GM12892 (cell line): ENCODE measurements around the gene IRAG1.

Experiments used
- DNase-seq: peaks from one replicate; pipeline ENCODE4 v3.0.0; 2011; ENCODE audit not compliant: insufficient read length
- FAIRE-seq: peaks from 2 replicates; lab custom pipeline; 2011; peaks lifted over from hg19 to GRCh38; lab: Jason Lieb, UNC
- POLR2A ChIP-seq: IDR thresholded peaks from 2 replicates; pipeline ENCODE4 v1.6.1; 2011; ENCODE audit warnings: low read depth, low read length, control low read depth
- POLR2AphosphoS5 ChIP-seq: IDR thresholded peaks from 2 replicates; pipeline ENCODE4 v1.6.1; 2011; ENCODE audit warnings: low read depth, low read length, control low read depth
- TAF1 ChIP-seq: IDR thresholded peaks from 2 replicates; pipeline ENCODE4 v1.6.1; 2011; ENCODE audit warnings: low read depth, mild to moderate bottlenecking, control low read depth, low read length, borderline replicate concordance

Gene IRAG1

DNA sequence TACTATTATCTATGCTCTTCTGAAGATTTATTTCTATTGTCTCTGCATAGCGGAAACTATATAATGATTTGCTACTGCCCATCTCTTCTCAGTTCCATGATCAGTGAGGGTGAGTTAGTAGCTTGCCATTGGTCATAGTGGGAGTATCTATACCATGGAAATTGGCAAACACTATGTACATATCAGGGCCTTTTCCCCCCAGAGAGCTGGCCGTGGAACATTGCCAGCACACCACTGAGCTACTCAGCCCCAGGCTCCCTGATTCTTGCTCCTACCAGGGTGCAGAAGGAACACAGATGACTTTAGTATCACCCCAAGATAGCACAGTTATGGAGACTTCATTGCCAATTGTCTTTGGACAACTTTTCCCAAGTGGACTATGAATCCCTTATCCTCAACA lies 33.2 kb downstream of the IRAG1 start:
- FAIRE-seq = no peak
- DNase-seq = no peak
- TF ChIP-seq POLR2A (no peak), TAF1 (no peak)

DNA sequence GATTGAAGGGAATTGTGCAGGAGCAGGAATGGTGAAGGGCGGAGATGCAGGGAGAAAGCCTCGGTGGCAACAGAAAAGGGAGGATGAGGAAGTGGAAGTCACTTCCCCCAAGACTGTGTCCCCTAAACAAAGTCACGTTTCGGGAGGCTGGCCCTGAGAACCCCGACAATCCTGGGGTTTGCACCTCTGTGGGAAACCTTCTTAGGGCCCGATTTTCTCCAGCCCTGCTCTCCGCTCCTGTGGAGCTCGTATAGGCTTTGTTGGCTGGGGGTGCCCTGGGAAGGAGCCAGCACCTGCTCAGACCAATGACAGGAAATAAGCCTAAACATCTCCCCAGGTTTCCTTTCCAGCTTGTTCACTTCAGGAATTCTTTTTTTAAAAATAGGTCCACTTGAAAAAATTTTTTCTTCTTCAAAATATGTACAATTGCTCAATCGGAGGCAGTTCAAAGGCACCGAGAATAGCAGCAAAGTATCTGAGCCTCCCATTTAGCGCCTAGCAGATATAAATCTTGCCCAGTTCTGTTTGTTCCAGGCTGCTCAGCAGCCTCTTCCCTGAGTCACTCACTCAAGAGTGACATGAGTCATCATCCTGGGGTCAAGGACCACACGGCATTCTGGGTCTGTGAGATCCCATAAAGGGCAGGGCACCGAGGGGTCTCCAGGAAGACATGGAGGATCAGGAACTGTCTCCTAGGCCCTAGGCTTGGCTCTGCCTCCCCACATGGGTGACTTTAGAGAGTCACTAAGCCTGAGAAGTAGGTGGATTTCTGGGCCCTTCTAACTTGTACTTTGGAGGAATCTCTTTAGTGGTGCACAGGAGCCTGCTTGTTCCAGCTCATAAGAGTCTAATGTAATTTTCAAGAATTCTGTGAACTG lies 34.0 kb downstream of the IRAG1 start:
- TF ChIP-seq POLR2AphosphoS5 (no peak), POLR2A (no peak), TAF1 (no peak)
- no peak for DNase-seq
- FAIRE-seq = no peak

DNA sequence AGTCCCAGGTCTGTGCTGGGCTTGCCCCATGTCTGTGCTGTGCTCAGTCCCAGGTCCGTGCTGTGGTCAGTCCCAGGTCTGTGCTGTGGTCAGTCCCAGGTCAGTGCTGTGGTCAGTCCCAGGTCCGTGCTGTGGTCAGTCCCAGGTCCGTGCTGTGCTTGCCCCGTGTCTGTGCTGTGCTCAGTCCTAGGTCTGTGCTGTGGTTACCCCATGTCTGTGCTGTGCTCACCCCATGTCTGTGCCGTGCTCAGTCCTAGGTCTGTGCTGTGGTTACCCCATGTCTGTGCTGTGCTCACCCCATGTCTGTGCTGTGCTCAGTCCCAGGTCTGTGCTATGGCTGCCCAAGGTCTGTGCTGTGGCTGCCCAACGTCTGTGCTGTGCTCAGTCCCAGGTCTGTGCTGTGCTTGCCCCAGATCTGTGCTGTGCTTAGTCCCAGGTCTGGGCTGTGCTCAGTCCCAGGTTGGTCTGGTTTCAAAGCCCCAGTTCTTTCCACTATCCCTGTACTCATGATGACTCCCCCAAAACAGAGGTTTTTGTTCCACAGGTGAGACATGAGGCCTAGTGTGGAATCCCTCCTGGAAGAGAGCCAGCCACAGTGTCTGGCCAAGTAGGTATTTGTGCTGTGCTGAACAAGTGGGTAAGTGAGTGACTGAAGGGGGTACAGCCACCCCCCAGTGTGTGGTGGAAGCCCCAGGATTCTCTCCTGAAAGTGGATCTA lies 34.8 kb downstream of the IRAG1 start:
- TF ChIP-seq POLR2A = no peak
- DNase-seq (no peak), FAIRE-seq (peak; percentile 86)

DNA sequence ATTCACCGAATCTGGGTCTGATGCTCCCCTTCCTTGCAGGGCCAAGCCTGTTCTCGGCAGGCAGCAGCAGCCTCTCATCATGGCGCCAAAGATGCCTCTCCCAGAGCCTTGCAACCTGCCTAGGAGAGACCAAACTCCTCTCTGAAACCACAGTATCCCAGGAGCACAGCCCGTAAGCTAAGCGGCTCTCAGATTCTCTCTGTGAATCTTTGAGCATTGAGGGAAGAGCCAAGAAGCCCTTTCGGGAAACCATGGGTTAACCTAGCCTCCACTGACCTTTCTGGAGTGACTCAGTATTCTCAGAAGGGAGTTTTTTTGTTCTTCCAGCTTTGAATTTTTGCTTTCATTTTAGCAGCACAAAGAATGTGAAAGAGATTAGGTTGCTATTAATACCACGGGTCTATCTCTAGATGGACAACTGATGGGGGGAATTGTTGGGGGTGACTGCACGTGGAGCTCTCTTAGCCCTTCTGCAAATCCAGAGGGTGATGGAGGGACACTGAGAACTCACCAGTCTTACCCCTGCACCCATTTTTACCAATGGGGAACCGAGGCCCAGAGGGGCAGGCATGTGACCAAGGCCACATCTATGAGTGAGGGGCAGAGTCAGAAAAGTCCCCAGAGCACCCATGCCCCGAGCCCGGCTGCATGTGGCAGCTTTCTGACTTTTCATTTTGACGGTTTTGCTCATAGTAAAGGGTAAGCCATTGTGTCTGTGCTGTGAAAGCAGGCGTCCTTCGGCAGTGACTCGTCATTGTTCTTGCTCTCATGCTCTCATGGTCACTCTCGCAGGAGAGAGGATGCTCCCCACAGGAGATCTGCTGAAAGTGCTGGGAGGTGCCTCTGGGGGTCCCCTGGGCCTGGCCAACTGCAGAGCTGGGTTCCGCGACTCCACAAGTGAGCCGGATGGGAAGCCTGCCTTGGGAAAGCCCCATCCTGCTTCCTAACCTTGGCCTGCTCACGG lies 36.0 kb downstream of the IRAG1 start:
- TF ChIP-seq POLR2AphosphoS5 (no peak), TAF1 (no peak), POLR2A (no peak)
- no peak for DNase-seq
- FAIRE-seq = peak; percentile 68

DNA sequence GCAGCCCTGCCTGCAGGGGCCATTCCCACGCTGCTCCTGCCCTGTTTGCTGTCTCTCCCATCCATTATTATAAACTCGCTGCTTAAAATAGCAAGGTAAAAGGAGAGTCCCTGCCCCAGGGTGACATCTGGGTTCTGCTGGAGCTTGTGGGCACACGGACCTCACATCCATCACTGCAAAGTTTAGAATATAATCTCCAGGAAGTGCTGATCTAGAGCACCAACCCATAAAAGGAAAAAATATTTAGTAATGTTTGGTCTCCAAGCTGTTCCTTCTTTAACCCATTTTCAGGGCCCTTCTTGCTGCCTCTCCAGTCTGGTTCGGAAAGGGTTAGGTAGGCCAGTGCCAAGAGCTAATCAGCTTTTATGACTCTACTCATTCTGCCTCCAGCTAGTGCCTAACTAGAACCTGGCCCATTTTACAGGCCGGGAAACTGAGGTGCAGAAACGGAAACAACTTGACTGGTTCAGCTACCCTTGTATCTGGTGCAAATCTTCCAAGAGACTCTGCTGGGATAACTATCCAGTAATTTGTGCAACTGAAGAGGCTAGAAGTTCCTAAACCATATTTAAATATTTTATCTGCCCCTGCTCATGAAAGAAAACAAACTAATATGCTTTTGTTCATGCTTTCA lies 37.5 kb downstream of the IRAG1 start:
- TF ChIP-seq TAF1 (no peak), POLR2A (no peak), POLR2AphosphoS5 (no peak)
- DNase-seq (no peak), FAIRE-seq (no peak)

DNA sequence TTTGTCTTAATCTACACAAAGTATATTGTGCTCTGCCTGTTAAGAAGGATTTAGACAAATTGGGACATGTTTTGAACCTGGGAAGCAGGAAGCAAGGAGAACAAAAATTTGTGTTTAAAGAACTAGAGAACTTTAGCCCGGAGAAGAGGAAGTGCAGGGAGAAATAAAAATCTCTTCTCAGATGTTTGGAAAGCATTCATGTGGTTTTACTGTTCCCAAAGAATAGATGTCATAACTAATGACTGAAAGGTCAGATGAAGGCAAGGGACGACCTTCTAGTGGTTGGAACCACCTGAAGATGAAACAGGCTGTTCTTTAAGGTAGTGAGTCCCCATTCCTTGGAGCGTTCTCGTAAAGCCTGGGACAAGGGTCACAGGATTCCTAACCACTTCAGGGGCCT lies 38.3 kb downstream of the IRAG1 start:
- TF ChIP-seq TAF1 (no peak), POLR2AphosphoS5 (no peak), POLR2A (no peak)
- no peak for DNase-seq
- FAIRE-seq = no peak

DNA sequence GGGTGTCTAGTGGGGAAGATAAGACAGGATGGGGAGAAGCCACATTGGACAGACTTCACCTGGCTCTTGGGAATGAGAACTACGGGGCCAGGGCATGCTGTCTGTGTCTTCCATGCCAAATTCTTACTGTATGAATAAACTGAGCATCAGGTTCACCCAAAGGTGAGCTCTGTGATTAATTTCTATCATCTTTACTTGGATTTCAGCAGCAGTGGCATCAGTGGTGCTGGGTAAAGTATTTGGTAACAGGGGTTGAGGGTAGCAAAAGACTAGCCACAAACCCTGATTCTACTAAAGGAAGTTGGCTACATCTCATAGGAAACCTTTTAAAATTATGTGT lies 38.8 kb downstream of the IRAG1 start:
- DNase-seq (no peak), FAIRE-seq (no peak)
- TF ChIP-seq TAF1 = no peak
- no peak for TF ChIP-seq POLR2AphosphoS5
- no peak for TF ChIP-seq POLR2A

DNA sequence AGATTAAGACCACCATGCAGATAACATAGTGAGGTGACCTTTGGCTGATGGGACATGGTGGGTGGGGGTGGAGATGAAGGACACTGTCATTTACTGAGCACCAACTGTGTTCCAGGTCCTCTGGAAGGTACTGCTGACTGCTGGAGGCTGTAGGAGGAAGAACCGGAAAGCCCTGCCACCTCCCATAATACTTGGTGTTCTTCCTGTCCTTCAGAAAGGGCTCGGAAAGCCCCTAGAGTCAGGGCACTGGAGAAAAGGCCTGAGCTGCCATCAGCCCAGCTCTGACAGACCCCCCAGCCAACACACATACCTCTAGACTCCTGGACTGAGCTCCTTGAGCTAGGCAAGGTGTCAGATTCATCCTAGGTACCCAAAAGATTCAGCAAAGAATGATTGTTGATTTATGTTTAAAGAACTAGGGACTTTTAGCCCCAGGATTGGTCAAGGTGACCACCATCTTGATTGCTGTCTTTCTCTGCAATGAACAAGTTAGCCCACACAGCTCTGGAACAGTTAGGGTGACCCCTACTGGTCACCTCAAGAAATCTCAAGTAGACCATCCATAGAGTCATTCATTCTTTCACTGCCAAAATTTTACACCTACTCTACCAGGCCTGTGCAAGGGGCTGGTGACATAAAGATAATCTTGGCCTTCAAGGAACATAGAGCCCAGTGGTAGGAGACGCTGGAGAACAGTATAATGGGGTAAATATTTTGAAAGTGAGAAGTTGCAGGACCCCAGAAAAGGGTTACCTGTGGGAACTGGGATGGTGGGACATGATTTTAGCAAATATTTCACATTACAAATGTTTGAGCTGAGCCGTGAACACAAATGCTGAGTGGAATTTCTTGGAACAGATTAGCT lies 39.4 kb downstream of the IRAG1 start:
- DNase-seq (no peak), FAIRE-seq (peak; percentile 77)
- TF ChIP-seq POLR2AphosphoS5 (no peak), TAF1 (no peak), POLR2A (no peak)

DNA sequence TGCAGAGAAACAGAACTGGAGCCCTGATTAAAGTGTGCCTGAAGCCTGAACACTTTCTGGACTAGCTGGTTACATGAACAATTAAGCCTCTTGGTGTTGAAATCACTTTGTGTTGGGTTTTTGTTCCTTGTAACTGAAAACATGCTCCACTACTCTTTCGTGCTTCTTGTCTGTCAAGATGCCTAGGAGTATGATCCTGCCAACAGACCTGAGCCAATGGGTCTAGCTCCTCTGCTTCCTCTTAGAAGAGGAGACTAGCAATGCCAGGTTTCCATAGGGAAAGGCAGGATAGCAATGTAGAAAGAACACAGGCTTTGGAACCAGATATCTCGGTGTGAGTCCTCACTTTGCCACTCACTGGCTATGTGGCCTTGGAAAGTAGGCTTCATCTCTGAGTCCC lies 40.3 kb downstream of the IRAG1 start:
- DNase-seq = no peak
- TF ChIP-seq POLR2AphosphoS5 (no peak), TAF1 (no peak), POLR2A (no peak)
- FAIRE-seq = no peak

DNA sequence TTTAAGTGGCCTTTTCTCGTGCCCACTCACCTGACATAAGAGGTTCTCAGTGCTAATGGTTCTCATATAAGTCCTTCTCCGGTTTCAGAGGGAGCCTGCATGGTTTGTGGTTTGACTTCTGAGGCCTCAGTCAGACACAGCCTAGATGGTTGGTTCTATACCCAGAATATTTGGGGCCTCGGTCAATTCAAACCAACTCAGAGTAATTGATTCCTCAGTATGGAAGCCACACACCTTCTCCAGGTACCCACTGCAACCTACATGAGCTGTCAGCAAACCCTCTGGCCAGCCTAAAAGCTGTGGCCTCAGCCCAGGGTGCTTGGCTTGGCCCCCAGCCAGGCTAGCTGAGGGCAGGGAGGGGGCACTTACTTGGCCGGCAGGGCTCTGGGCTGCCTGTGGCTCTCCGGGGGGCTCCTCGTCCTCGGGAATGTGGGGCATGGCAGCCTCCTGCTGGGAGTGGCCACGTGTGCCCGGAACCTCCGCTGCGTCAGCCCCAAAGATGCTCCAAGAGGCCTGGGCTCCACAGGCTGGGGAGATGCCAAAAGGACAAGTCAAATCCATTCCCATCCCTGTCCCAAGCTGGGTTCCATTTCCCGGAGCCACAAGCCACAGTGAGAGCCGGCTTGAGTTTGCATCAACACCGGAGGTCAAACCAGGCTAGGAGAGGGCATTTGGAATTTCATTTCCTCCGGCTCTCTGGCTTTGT lies 41.7 kb downstream of the IRAG1 start:
- no peak for FAIRE-seq
- no peak for DNase-seq
- TF ChIP-seq TAF1 = no peak
- no peak for TF ChIP-seq POLR2A
- no peak for TF ChIP-seq POLR2AphosphoS5
